ENCODE results near the gene LRG1. TPM values are rescaled to one million over a fixed set of nuclear protein-coding genes. Genes with fewer than 3 reads are reported as not detected.
A peak's percentile ranks its signal among the peaks of the same experiment; 100 is the strongest.

LRG1 gene
- total and polyA plus RNA-seq, 4 donors = 57.8 to 1,122 (median 661) TPM

DNA sequence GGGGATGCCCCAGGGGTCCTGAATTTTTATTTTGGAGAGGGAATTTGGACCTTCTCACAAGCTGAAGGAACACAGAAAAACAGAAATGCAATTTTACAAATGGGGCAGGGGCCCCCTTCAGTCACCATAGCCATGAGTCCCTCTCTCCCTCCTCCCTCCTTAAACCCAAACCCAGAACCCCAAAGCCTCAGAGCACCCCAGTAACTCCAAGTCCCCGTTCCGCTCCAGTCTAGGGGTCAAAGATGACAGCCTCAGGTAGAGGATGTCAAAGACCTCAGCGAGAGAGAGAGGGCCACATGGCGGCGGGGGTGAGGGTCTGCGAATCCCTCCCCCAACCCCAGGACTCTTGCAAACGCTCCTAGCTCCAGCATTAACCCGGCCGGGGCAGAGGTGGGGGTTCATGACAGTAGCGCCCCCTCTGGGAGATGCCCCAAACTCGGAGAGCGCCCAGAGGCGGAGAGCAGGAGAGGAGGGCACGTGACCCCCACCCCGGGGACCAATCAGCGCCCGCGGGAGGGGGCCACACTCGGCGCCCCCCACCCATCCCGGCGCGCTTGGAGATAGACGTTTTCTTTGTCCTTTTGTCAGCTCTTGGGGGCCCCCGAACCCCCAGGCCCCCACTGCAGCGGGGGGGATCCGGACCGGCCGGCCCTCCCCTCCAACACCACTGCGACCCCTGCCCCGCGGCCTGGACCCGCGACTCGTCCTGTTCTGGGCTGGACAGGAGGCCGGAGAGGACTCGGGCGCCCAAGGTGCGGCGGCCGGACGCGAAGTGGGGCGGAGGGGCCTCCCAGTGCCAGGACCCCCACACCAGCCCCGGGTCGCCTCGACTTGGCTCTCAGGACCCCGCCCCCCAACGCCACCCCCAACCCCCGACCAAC lies 40.4 kb upstream of the LRG1 start:
- Histone ChIP-seq H3K4me1 (ENCODE audit: control insufficient read depth in 4 of 4, insufficient read depth in 4 of 4, low read length in 3 of 4) (peaks cover 9 to 16% (median 11%) of the 10 kb centered on the region in 4 donors), H3K36me3 (ENCODE audit: control insufficient read depth in 4 of 4, insufficient read depth in 3 of 4, low read depth in 1 of 4, low read length in 3 of 4) (no peaks in the 10 kb centered on the region), H3K4me3 (ENCODE audit: low read depth in 1 of 3, low read length in 3 of 3) (peak overlapping the region in 1 of 3 donors; percentile 6), H3K27me3 (ENCODE audit: control insufficient read depth in 4 of 4, insufficient read depth in 4 of 4, low read length in 3 of 4) (peaks cover 0 to 5% (median 2%) of the 10 kb centered on the region in 4 donors), H3K9ac (ENCODE audit: low read depth in 1 of 2, low read length in 2 of 2) (no peak overlapping the region), H3K27ac (ENCODE audit: low read depth in 1 of 2, low read length in 2 of 2) (no peak overlapping the region), H3K9me3 (ENCODE audit: control insufficient read depth in 4 of 4, low read length in 3 of 4) (no peaks in the 10 kb centered on the region)
- WGBS = 8% methylated on average over 50 of the region's 50 CpGs
- DNase-seq (ENCODE audit: low spot score) = no peak
- TF ChIP-seq YY1 (IDR thresholded peaks at IDR 0.05) = no peak
- no peak for TF ChIP-seq FOXA2 (IDR thresholded peaks at IDR 0.05)
- TF ChIP-seq, protein P1, sequence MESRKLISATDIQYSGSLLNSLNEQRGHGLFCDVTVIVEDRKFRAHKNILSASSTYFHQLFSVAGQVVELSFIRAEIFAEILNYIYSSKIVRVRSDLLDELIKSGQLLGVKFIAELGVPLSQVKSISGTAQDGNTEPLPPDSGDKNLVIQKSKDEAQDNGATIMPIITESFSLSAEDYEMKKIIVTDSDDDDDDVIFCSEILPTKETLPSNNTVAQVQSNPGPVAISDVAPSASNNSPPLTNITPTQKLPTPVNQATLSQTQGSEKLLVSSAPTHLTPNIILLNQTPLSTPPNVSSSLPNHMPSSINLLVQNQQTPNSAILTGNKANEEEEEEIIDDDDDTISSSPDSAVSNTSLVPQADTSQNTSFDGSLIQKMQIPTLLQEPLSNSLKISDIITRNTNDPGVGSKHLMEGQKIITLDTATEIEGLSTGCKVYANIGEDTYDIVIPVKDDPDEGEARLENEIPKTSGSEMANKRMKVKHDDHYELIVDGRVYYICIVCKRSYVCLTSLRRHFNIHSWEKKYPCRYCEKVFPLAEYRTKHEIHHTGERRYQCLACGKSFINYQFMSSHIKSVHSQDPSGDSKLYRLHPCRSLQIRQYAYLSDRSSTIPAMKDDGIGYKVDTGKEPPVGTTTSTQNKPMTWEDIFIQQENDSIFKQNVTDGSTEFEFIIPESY (IDR thresholded peaks at IDR 0.05) = no peak
- TF ChIP-seq, protein P2, sequence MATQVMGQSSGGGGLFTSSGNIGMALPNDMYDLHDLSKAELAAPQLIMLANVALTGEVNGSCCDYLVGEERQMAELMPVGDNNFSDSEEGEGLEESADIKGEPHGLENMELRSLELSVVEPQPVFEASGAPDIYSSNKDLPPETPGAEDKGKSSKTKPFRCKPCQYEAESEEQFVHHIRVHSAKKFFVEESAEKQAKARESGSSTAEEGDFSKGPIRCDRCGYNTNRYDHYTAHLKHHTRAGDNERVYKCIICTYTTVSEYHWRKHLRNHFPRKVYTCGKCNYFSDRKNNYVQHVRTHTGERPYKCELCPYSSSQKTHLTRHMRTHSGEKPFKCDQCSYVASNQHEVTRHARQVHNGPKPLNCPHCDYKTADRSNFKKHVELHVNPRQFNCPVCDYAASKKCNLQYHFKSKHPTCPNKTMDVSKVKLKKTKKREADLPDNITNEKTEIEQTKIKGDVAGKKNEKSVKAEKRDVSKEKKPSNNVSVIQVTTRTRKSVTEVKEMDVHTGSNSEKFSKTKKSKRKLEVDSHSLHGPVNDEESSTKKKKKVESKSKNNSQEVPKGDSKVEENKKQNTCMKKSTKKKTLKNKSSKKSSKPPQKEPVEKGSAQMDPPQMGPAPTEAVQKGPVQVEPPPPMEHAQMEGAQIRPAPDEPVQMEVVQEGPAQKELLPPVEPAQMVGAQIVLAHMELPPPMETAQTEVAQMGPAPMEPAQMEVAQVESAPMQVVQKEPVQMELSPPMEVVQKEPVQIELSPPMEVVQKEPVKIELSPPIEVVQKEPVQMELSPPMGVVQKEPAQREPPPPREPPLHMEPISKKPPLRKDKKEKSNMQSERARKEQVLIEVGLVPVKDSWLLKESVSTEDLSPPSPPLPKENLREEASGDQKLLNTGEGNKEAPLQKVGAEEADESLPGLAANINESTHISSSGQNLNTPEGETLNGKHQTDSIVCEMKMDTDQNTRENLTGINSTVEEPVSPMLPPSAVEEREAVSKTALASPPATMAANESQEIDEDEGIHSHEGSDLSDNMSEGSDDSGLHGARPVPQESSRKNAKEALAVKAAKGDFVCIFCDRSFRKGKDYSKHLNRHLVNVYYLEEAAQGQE (IDR thresholded peaks at IDR 0.05) = no peak
- no peak for TF ChIP-seq TAF1 (conservative IDR thresholded peaks at IDR 0.05)
- no peak for TF ChIP-seq RAD21 (IDR thresholded peaks at IDR 0.05)
- TF ChIP-seq GABPA (IDR thresholded peaks at IDR 0.05 in 1 of 2, conservative IDR thresholded peaks at IDR 0.05 in 1 of 2) = no peak
- TF ChIP-seq HNF4G (IDR thresholded peaks at IDR 0.05) = no peak
- TF ChIP-seq EGR1 (IDR thresholded peaks at IDR 0.05; ENCODE audit: low read depth in 2 of 2) = no peak
- TF ChIP-seq RXRA (IDR thresholded peaks at IDR 0.05) = no peak
- no peak for TF ChIP-seq FOXA1 (IDR thresholded peaks at IDR 0.05)
- TF ChIP-seq SP1 (IDR thresholded peaks at IDR 0.05) = no peak

DNA sequence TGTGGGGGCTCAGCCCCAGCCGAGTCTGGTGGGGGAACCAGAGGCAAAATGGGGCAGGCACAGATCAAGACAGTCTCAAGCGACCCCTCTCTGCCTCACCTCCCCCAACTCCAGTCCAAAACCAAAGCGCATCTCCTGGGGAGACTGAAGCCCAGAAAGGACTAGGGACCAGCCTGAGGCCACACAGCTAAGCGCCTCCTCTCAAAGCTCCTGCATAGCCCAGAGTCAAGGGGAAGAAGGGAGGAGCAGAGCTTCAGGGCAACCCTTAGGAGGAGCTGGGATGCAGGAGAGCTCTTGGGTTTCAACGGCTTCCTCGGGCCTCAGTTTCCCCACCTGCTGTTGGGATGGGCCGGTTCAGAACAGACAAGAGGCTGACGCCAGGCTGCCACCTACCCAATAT lies 39.6 kb upstream of the LRG1 start:
- no peaks in the 10 kb centered on the region for H3K9me3 ChIP-seq (ENCODE audit: control insufficient read depth in 4 of 4, low read length in 3 of 4)
- H3K9ac ChIP-seq (ENCODE audit: low read depth in 1 of 2, low read length in 2 of 2) = no peak overlapping the region
- no peak for DNase-seq (ENCODE audit: low spot score)
- peaks cover 4 to 9% (median 8%) of the 10 kb centered on the region in 4 donors for H3K4me1 ChIP-seq (ENCODE audit: control insufficient read depth in 4 of 4, insufficient read depth in 4 of 4, low read length in 3 of 4)
- H3K27me3 ChIP-seq (ENCODE audit: control insufficient read depth in 4 of 4, insufficient read depth in 4 of 4, low read length in 3 of 4) = peaks cover 0 to 5% (median 2%) of the 10 kb centered on the region in 4 donors
- H3K4me3 ChIP-seq (ENCODE audit: low read depth in 1 of 3, low read length in 3 of 3) = no peak overlapping the region
- no peak overlapping the region for H3K27ac ChIP-seq (ENCODE audit: low read depth in 1 of 2, low read length in 2 of 2)
- H3K36me3 ChIP-seq (ENCODE audit: control insufficient read depth in 4 of 4, insufficient read depth in 3 of 4, low read depth in 1 of 4, low read length in 3 of 4) = no peaks in the 10 kb centered on the region
- no peak for TF ChIP-seq HNF4A (conservative IDR thresholded peaks at IDR 0.05)
- TF ChIP-seq, protein P2 (IDR thresholded peaks at IDR 0.05) = no peak
- TF ChIP-seq, protein P1 (IDR thresholded peaks at IDR 0.05) = no peak
- no peak for TF ChIP-seq EGR1 (IDR thresholded peaks at IDR 0.05; ENCODE audit: low read depth in 2 of 2)
- TF ChIP-seq, protein P3, sequence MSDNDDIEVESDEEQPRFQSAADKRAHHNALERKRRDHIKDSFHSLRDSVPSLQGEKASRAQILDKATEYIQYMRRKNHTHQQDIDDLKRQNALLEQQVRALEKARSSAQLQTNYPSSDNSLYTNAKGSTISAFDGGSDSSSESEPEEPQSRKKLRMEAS (IDR thresholded peaks at IDR 0.05) = no peak
- 85% methylated on average over 8 of the region's 8 CpGs for WGBS
